ENCODE results near the gene PRSS21.

GRCh38 chr16:2779978-2780898 lies 36.8 kb upstream of the PRSS21 start:
- TF ChIP-seq CTCF (IDR thresholded peaks at IDR 0.05) (no peak), POLR2AphosphoS5 (IDR thresholded peaks at IDR 0.05) (no peak), POLR2A (IDR thresholded peaks at IDR 0.05) (no peak)

All from sigmoid colon (tissue), 4 donors.